Brain pericyte (primary cell): ENCODE results near the gene GOPC.

Experiments
- DNase-seq: peaks from one replicate; pipeline ENCODE4 v3.0.0-alpha.2; 2012; ENCODE audit warnings: low read depth, low spot score

Gene GOPC

GRCh38 chr6:117595099-117595923 lies 7.0 kb downstream of the GOPC start:
- DNase-seq: no peak

- no peak for DNase-seq
Observed at GRCh38 chr6:117592983-117593759, 9.1 kb downstream of the GOPC start.

- DNase-seq: no peak
Observed at GRCh38 chr6:117591405-117591804, 10.9 kb downstream of the GOPC start.

DNA sequence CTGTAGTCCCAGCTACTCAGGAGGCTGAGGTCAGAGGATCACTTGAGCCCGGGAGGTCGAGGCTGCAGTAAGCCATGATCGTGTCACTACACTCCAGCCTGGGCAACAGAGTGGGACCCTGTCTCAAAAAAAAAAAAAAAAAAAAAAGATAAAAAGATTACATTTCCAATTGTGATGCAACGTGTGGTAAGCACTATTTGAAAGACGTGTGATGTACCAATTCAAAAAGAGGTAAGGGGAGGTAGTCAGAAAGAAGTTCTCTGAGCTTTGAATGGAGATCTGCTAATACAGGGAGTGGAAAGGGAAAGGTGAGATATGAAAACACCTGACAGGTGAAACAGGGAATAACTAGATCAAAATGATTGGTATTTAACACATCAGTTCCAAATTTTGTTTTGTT lies 11.9 kb downstream of the GOPC start:
- DNase-seq: no peak

GRCh38 chr6:117585647-117586046 lies 16.7 kb downstream of the GOPC start:
- no peak for DNase-seq

- DNase-seq: no peak
Observed at GRCh38 chr6:117574198-117574597, 28.1 kb downstream of the GOPC start.

- DNase-seq: no peak
Observed at GRCh38 chr6:117573006-117573680, 29.2 kb downstream of the GOPC start.

DNA sequence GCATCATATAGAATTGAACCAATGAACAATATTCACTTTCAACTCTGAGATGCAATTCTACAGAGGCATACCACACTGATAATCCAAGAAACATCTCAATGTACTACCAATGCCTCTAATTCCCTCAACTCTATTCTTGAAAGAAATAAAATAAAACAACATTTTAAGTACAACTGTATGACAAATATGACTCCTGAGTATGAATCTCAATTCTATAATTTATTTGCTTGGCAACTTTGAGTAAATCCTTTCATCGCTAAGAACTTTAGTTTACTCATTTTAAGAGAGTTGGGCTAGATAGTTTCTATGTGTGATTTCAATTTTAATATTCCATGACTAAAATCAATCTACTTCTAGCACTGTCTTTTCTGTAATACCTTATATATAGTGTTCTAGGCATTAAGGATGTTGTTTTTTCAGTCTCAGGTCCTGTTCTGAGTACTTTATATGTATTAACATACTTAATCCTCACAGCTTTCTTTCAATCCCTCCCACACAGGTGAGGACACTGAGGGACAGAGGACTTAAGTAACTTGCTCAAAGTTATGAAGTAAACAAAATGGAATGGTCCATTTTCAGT lies 33.4 kb downstream of the GOPC start:
- no peak for DNase-seq

DNA sequence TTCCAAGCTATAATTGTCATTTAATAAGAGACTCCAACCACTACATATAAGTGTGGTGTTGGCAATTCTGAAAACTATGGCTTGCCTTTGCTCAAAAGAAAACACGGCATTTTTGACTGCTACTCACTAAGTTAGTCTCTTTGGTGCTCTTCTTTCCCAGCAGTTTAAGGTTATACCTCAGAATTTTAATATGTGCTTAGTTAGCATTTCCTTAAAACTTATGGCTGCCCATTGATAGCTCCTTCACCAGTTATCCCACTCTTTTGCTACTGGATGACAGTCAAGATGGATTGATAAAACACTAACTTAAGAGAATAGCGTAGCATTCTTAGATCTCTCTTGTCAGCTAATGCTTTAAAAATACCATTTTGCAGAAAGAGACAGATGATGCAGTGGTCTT lies 34.1 kb downstream of the GOPC start:
- no peak for DNase-seq

- DNase-seq: no peak
Observed at GRCh38 chr6:117564681-117565080, 37.6 kb downstream of the GOPC start.

- no peak for DNase-seq
Observed at GRCh38 chr6:117561128-117561527, 41.2 kb downstream of the GOPC start.

- DNase-seq: no peak
Observed at GRCh38 chr6:117559299-117559698, 43.0 kb downstream of the GOPC start.

- no peak for DNase-seq
Observed at GRCh38 chr6:117558818-117559217, 43.5 kb downstream of the GOPC start.

DNA sequence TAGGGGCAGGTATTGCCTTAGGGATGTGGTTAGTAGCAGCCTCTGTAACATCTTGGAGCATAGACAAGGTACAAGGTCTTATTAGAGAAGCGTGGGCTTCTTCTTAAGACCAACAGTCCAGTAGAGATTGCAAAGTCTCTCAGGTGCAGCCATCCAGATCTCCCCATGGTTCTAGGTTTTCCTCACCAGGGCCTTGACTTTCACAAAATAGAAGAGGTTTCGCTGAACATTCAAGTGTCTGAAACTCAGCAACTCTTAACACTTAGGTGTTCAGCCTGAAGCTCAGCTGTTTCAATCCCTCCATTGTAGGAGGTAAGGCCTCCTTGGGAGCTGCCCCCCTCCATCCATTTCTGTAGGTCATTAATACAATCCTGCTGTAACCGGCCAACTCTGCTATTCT lies 44.4 kb downstream of the GOPC start:
- no peak for DNase-seq

DNA sequence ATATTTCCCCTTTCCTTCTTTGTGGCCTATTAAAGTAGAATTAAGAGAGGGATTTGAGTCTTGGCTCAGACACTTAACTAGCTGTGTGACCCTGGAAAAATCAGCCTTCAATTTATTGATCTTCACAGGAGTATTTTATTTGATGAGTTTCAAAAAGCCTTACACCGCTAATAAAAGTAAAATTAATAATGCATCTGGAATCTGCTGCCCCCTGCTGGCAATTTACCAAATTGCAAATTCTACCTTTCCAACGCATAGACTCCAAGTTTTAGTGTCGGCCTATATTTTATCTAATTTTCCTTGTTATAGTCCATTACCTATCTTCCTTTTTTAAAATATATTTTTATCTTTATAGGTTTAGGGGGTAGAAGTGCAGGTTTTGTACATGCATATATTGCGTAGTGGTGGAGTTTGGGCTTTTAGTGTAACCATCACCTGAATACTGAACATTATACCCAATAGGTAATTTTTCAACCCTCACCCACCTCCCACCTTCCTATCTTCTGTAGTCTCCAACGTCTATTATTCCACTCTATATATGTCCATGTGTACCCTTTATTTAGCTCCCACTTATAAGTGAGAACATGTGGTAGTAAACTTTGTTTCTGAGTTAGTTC lies 46.3 kb downstream of the GOPC start:
- no peak for DNase-seq

GRCh38 chr6:117555262-117555849 lies 47.0 kb downstream of the GOPC start:
- no peak for DNase-seq

DNA sequence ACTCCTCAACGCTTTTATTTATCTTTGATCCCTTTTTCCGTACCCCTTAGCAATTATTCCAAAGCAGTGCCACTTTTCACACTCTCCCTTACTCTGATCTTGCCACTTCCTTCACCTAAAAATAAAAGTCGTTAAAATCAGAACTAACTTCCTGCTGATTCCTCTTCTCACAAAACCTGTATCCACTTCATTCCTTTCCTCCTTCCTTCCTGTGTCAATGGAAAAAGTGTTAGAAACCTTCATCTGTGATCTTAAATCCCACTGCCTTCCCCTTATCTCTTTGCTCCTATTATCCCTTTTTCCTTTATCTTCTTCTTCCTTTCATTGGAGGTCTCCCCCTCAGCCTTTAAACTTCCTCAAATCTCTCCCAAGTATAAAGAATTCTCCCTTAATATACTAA lies 49.2 kb downstream of the GOPC start:
- DNase-seq: no peak

- DNase-seq: no peak
Observed at GRCh38 chr6:117552618-117553017, 49.7 kb downstream of the GOPC start.

DNA sequence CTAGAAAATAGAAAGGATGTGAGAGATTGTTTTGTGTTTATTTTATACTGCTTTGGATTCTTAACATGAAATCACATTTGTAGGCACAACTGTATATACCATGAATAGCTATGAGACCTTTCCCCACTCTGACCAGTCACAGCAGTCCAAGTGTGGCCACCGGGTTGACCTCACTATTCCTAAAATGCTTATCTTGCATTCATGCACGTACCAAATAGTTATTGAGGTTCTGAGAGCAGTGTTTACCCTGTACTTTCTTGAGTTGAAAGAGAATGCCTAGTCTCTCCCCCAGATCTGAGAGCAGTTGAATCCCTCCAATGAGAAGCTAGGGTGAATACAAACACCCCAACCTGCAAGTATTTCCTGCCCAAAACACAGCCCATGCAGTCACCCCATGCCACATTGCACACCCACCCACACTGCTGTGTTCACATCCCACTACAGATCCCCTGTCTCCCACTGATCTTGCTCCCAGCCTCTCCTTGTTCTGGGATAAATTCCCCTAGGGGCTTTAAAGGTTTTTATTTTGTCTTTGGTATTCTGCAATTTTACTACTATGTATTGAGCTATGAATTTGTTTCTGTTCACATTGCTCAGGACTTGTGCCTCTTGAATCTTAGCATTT lies 51.6 kb downstream of the GOPC start:
- DNase-seq: no peak

GRCh38 chr6:117550078-117550600 lies 52.2 kb downstream of the GOPC start:
- no peak for DNase-seq

GRCh38 chr6:117549611-117550010 lies 52.7 kb downstream of the GOPC start:
- no peak for DNase-seq
